ENCODE data around the gene KCNQ1OT1.

DNA sequence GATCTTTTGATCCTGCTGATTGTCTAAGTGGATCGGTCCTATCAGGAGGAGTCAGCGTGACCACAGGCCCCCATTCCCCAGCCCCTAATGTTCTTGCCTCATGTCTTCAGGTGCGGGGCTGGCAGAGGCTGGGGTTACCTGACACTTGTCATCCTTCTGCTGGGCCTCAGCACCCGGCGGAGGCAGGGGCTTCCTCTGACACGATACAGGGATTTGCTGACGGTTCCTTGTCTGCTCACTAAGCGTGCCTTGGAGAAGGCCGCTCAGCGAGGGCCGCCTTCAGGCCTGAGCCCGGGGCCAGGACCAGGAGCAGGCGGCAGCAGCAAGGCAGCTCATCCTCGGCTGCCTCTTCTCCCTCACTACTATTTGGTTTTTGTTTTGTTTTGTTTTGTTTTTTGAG, 45.7 kb upstream of the KCNQ1OT1 start:
- TF ChIP-seq POLR2A (IDR thresholded peaks at IDR 0.05; ENCODE audit: low read length) (no peak), GATA1 (IDR thresholded peaks at IDR 0.05; ENCODE audit: low read depth, low read length) (no peak)

Data from erythroblast (primary cell).